HG02973 (cell line): Measurements from ENCODE around the gene SDCBP2.
"Not testable (repeated sequence)": the region's sequence is repeated elsewhere in the genome, so short reads cannot be mapped to it uniquely, and the experiment has no call there.

Experiments used
- ATAC-seq: cut with Tn5 transposase; IDR thresholded peaks from one replicate; pipeline ENCODE4 v1.9.1; 2021; ENCODE audit warnings: moderate library complexity; ENCODE audit not compliant: unreplicated experiment

SDCBP2 gene

DNA sequence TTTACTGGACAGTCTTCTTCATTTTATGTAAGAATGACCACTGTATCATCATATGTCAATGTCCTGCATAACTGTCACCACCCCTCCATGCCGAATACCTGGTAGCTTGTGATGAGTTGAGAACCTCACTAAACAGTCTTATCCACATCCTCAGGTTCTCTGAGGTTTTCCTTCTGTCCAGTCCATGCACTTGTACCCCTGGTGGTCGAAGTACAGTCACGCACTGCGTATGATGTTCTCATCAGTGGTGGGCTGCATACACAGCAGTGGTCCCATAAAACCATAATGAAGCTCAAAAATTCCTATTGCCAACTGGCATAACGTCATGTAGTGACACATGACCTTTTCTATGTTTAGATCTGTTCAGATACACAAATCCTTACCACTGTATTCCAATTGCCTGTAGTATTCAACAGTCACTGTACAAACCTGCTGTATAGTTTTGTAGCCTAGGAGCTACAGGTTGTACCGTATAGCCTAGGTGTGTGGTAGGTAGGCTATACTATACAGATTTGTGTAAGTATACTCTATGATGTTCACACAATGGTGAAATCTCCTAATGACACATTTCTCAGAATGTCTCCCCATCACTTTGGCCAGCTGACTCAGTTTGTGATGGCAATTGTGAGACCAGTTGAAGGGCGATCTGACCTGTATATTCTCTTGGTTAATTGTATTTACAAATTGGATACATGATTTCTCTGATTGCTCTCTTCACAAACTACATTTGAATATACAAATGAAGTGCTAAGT is 31.3 kb upstream of the SDCBP2 start:
- no peak for ATAC-seq

GRCh38 chr20:1357921-1358671 is 29.2 kb upstream of the SDCBP2 start:
- ATAC-seq: no peak

GRCh38 chr20:1353956-1354355 is 25.0 kb upstream of the SDCBP2 start:
- ATAC-seq: no peak

DNA sequence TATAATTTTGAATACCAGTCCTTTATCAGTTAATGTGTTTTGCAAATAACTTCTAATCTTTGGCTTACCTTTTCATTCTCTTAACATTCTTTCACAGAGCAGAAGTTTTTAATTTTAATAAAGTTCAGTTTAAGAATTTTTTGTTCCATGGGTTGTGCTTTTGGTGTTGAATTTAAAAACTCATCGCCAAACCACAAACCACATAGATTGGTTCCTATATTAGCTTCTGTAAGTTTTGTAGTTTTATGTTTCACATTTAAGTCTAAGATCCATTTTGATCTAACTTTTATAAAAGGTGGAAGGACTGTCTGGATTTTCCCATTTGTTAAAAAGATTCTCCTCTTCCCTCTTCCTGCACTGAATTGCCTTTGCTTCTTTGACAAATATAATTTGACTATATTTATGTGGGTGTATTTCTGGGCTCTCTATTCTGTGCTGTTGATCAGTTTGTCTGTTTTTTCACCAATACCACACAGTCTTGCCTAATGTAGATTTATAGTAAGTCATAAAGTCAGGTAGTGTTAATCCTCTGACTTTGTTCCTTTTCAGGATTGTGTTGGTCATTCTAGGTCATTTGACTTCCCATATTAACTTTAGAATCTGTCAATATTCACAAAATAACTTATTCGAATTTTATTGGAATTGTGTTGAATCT is 17.5 kb upstream of the SDCBP2 start:
- ATAC-seq: no peak

DNA sequence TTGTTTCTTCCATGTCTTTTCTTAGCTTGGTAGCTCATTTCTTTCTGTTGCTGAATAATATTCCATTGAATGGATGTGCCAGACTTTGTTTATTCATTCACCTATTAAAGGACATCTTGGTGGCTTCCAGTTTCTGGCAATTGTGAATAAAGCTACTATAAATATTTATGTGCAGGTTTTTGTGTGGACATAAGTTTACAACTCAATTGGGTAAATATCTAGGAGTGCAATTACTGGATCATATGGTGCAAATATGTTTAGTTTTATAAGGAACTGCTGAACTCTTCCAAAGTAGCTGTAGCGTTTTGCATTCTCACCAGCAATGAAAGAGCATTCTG is 16.8 kb upstream of the SDCBP2 start:
- no peak for ATAC-seq

DNA sequence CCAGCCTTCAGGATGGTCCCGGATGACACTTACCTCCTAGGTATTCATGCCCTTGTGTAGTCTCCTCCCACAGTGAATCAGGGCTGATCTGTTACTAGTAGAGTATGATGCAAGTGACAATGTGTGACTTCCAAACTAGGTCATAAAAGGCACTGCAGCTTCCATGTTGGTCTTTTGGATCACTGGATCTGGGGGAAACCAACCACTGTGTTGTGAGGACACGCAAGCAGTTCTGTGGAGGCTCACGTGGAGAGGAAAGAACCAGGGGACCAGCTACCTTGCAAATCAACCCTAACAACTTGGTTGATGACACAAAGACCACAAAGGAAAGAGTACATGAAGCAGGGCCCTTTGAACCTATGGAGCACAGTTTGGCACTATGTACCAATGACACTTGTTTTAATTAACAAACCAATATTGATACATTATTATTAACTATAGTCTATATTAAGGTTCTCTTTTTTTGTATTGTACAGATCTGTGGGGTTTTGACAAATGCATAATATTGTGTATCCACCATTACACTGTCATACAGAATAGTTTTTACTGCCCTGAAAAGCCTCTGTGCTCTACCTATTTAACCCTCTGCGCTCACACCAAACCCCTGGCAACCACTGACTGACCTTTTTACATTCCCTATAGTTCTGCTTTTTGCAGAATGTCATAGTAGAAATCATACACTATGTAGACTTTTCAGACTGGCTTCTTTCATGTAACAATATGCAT is 16.3 kb upstream of the SDCBP2 start:
- no peak for ATAC-seq

DNA sequence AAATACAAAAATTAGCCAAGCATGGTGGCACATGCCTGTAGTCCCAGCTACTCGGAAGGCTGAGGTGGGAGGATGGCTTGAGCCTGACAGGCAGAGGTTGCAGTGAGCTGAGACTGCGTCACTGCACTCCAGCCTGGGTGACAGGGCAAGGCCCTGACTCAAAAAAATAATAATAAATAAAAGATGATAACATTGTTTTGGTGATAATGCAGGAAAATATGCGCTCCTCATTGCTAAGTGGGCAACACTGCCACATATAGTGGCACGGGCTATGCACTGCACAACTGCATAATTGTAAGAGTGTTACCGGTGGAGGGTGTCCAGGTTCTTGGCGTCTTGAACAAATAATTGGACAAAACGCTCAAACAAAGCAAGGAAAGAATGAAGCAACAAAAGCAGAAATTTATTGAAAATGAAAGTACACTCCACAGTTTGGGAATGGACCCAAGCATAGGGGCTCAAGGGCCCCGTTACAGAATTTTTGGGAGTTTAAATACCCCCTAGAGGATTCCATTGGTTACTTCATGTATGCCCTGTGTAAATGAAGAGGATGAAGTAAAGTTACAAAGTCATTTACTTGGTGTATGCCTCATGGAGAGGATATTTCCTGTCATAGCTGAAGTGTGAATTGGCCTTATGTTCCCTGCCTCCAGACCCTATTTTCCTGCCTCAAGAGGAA is 14.6 kb upstream of the SDCBP2 start:
- not testable (repeated sequence) for ATAC-seq

- no peak for ATAC-seq
Measured at GRCh38 chr20:1341561-1342265, 12.8 kb upstream of the SDCBP2 start.

DNA sequence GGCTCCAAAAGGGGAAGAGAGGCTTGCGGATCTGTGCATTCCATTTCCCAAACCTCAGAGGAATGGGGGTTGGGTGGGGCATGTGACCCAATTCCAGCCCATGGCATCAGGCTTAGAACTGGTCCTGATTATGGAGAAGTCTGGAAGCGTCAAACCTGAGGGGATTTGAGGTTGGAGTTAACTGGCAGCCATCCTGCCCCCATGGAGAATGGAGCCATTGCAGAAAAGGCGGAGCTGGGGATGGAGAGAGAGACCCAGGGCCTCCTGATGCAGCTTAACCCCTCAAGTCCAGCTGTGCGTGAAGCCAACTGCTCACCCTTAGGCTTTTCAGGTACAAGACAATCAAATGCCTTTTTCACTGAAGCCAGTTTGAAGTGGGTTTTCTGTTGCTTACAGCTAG is 9.9 kb upstream of the SDCBP2 start:
- ATAC-seq: no peak

- ATAC-seq: no peak
Measured at GRCh38 chr20:1338096-1338495, 9.2 kb upstream of the SDCBP2 start.

- no peak for ATAC-seq
Measured at GRCh38 chr20:1337441-1337840, 8.5 kb upstream of the SDCBP2 start.

DNA sequence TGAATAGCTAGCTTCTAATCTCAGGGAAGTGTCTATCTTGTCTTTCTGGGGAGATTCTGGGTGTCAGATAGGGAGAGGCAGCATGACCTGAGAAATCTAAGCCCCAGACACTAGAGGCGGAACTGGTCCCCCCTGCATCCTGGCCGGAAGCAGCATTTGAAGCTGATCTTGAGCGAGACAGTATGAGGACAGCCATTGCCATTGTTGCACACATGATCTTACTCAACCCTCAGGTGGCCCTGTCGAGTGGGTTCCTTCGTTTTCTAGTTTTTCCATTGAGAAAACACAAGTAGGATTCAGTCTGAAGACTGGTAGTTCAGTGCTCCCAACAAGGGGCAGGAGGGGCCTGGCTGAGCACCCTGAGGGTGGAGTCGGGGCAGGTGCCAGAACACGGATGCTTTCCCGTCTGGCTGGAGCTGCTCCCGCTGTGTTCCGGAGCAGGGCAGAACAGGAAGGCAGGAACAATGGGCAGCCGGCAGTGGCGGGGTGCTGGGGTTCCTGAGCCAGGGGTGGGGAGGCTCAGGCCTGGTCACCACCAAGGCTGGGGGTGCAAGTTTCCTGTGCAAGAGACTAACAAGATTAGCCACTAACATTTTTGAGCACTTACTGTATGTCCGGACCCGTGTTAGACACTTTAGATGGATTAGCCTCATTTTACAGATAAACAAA is 7.9 kb upstream of the SDCBP2 start:
- no peak for ATAC-seq

GRCh38 chr20:1335961-1336698 is 7.2 kb upstream of the SDCBP2 start:
- ATAC-seq: no peak

GRCh38 chr20:1334761-1335160 is 5.8 kb upstream of the SDCBP2 start:
- no peak for ATAC-seq

DNA sequence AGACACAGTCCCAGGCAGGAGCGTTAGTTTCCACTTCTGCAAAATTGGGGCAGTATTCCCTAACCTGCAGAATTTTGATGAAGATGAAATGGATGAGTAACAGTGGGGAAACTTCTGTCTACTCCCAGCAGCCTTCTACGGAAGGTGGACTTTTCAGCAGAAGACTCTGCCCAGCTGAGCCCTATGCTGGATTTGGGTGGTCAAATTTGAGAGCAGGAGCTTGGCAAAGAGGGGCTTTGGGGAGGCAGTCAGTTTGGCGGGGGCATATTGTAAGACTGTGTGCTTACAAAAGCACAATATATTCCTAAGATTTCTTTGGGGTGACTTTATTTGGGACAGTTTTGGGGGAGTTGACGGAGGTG is 5.4 kb upstream of the SDCBP2 start:
- ATAC-seq: no peak

- no peak for ATAC-seq
Measured at GRCh38 chr20:1333462-1334369, 4.8 kb upstream of the SDCBP2 start.

- no peak for ATAC-seq
Measured at GRCh38 chr20:1332749-1333300, 3.9 kb upstream of the SDCBP2 start.
